PC-9 (cell line): ENCODE data around the gene SAP25. TPM values are rescaled to one million over a fixed set of nuclear protein-coding genes. Genes with fewer than 3 reads are reported as not detected.

Experiments
- BruUV-seq: library from RNA; stranded (reverse); fragments of 400-500 nt; replicated peaks from 2 replicates; lab custom pipeline; 2021; lab: Mats Ljungman, UMichigan
- CTCF ChIA-PET: fragments of 300-600 bp; sonication (Branson Sonifier 250); formaldehyde crosslinking; loops from one replicate; lab custom pipeline; 2022; ENCODE audit warnings: antibody characterized with exemption; lab: Charles Lee
- POLR2A ChIA-PET: fragments of 300-600 bp; sonication (Branson Sonifier 250); formaldehyde crosslinking; loops from one replicate; lab custom pipeline; 2022; ENCODE audit warnings: antibody characterized with exemption; ENCODE audit not compliant: unreplicated experiment; lab: Charles Lee
- DNase-seq, 2 experiments: peaks; one replicate each; pipeline versions ENCODE4 v3.0.0 to v3.0.0-alpha.2; 2015 to 2022; ENCODE audit warnings: mixed read lengths in 1 of 2
- H2AFZ ChIP-seq: fragments of 200-600 bp; sonication (generic); 2 replicates; pipeline ENCODE4 v1.8.1; 2017; ENCODE audit warnings: antibody characterized with exemption
- H3F3A ChIP-seq: fragments of 200-600 bp; sonication (generic); 2 replicates; pipeline ENCODE4 v1.8.1; 2017; ENCODE audit warnings: antibody characterized with exemption, mild to moderate bottlenecking, low read depth; ENCODE audit not compliant: insufficient read depth
- H3K27ac ChIP-seq: fragments of 200-600 bp; sonication (generic); 2 replicates; pipeline ENCODE4 v1.6.1; 2016; ENCODE audit warnings: mixed run types
- H3K27me3 ChIP-seq: fragments of 200-600 bp; sonication (generic); 2 replicates; pipeline ENCODE4 v1.6.1; 2016; ENCODE audit warnings: low read depth, mixed run types; ENCODE audit not compliant: insufficient read depth
- H3K36me3 ChIP-seq: fragments of 200-600 bp; sonication (generic); 2 replicates; pipeline ENCODE4 v1.6.1; 2016; ENCODE audit warnings: low read depth, mixed run types
- H3K4me1 ChIP-seq: fragments of 200-600 bp; sonication (generic); replicated peaks from 2 replicates; pipeline ENCODE4 v1.6.1; 2016; ENCODE audit warnings: mixed run types; ENCODE audit not compliant: insufficient read depth
- H3K4me2 ChIP-seq: fragments of 200-600 bp; sonication (generic); 2 replicates; pipeline ENCODE4 v1.6.1; 2017; ENCODE audit warnings: mixed run types
- H3K4me3 ChIP-seq: fragments of 200-600 bp; sonication (generic); 2 replicates; pipeline ENCODE4 v1.6.1; 2016; ENCODE audit warnings: mixed run types
- H3K79me2 ChIP-seq: fragments of 200-600 bp; sonication (generic); 2 replicates; pipeline ENCODE4 v1.6.1; 2017; ENCODE audit warnings: low read depth, mixed run types
- H3K9me2 ChIP-seq: fragments of 200-600 bp; sonication (generic); 2 replicates; pipeline ENCODE4 v1.8.1; 2017; ENCODE audit warnings: mild to moderate bottlenecking; ENCODE audit not compliant: insufficient read depth
- H3K9me3 ChIP-seq: fragments of 200-600 bp; sonication (generic); 2 replicates; pipeline ENCODE4 v1.8.1; 2016; ENCODE audit warnings: low read depth; ENCODE audit not compliant: insufficient read depth
- H4K20me1 ChIP-seq: fragments of 200-600 bp; sonication (generic); 2 replicates; pipeline ENCODE4 v1.8.1; 2017; ENCODE audit not compliant: insufficient read depth
- CTCF ChIP-seq: fragments of 200-600 bp; sonication (generic); conservative IDR thresholded peaks from 2 replicates; pipeline ENCODE4 v1.6.1; 2017; ENCODE audit warnings: mixed run types, antibody characterized with exemption, mild to moderate bottlenecking, moderate library complexity
- EZH2 ChIP-seq: fragments of 200-600 bp; sonication (generic); IDR thresholded peaks from 2 replicates; pipeline ENCODE4 v1.8.0; 2017; ENCODE audit warnings: antibody characterized with exemption, low read depth
- intact Hi-C: fragments of 100-400 bp; cut with micrococcal nuclease; formaldehyde crosslinking; loops from one replicate; pipeline ENCODE4 v1.10.0; 2022; ENCODE audit not compliant: unreplicated experiment
- total RNA-seq: library from RNA; stranded (reverse); gene quantifications from 2 replicates; pipeline ENCODE4 v1.2.3, GENCODE V29; 2021

The SAP25 gene
- total RNA-seq, 1 experiment from 2014 or later, result 11.0 TPM

GRCh38 chr7:100588438-100588837, 14.7 kb upstream of the SAP25 start:
- intact Hi-C loops, result loop anchor here (2.0 to 10.0 kb wide), 3 partner anchors 24 to 496 kb away; partner anchors contain the start of genes EPHB4 and TRIM56
- no TSS peak for BruUV-seq

GRCh38 chr7:100586266-100587025, 12.7 kb upstream of the SAP25 start, which contains the start of gene FBXO24:
Gene FBXO24, plus strand, starts transcription at chr7:100586328. Its CDS starts 298 bp downstream, at chr7:100586626.
- POLR2A ChIA-PET, result interaction anchor here (0.5 to 1.3 kb wide), 17 partner anchors 10 to 434 kb away, joined by 3 to 14 read pairs (median 4); partner anchors contain the start of genes MOSPD3, MUC17, POP7 and ZCWPW1
- peaks cover 29% of the 10 kb centered on the region for H3K79me2 ChIP-seq
- no TSS peak for BruUV-seq

More at GRCh38 chr7:100588438-100588837, 14.7 kb upstream of the SAP25 start:
- Histone ChIP-seq H3K27me3 (no peaks in the 10 kb centered on the region), H3K4me2 (no peak overlapping the region), H4K20me1 (peaks cover 2% of the 10 kb centered on the region; the same call in 1 of the 2 replicates), H3K4me1 (peaks cover 14% of the 10 kb centered on the region), H3K4me3 (no peak overlapping the region), H3K36me3 (no peaks in the 10 kb centered on the region), H3F3A (peaks cover 16% of the 10 kb centered on the region), H3K79me2 (peaks cover 16% of the 10 kb centered on the region), H3K9me2 (no peaks in the 10 kb centered on the region), H2AFZ (no peak overlapping the region), H3K9me3 (no peaks in the 10 kb centered on the region), H3K27ac (no peak overlapping the region)
- peak; percentile 55; the same call in 1 of the 2 replicates for TF ChIP-seq CTCF
- TF ChIP-seq EZH2, result no peak
- ChIA-PET POLR2A (interaction anchor here (0.6 kb wide), 1 partner anchor 124 kb away, joined by 3 read pairs; the partner anchor contains the start of gene SPACDR), CTCF (interaction anchor here (0.5 to 1.1 kb wide), 17 partner anchors 9 to 835 kb away, joined by 3 to 22 read pairs (median 4); partner anchors contain the start of genes MOSPD3 and POP7)
- DNase-seq, result no peak

More at GRCh38 chr7:100586266-100587025, 12.7 kb upstream of the SAP25 start, which contains the start of gene FBXO24:
- Histone ChIP-seq H3K9me3 (no peaks in the 10 kb centered on the region), H3K36me3 (no peaks in the 10 kb centered on the region), H3K4me3 (peak within 1 kb of the TSS; percentile 60), H2AFZ (peak within 1 kb of the TSS; percentile 81), H3K4me2 (peak within 1 kb of the TSS; percentile 88), H3K27ac (peak within 1 kb of the TSS; percentile 75), H3K27me3 (no peaks in the 10 kb centered on the region), H3K4me1 (peaks cover 19% of the 10 kb centered on the region), H4K20me1 (peaks cover 2% of the 10 kb centered on the region; the same call in 1 of the 2 replicates), H3K9me2 (no peaks in the 10 kb centered on the region), H3F3A (peaks cover 18% of the 10 kb centered on the region)
- intact Hi-C loops, result loop anchor here (1.0 to 10.0 kb wide), 6 partner anchors 18 to 498 kb away; partner anchors contain the start of genes EPHB4, GNB2, MOSPD3 and TRIM56
- TF ChIP-seq CTCF, result no peak
- no peak for TF ChIP-seq EZH2
- DNase-seq, result peak; percentile 99 to 100
- CTCF ChIA-PET, result interaction anchor here (0.6 to 1.7 kb wide), 7 partner anchors 17 to 156 kb away, joined by 3 to 7 read pairs (median 3); partner anchors contain the start of gene POP7
